ENCODE data around the gene SMG6. TPM values are rescaled to one million over a fixed set of nuclear protein-coding genes. Genes with fewer than 3 reads are reported as not detected.

The SMG6 gene
- total RNA-seq, 1 experiment from 2014 or later, result 28.6 TPM

- Histone ChIP-seq H3K23me2 (ENCODE audit: insufficient read length, low read depth, low read length, poor library complexity, severe bottlenecking) (no peaks in the 10 kb centered on the region), H3K4me1 (ENCODE audit: insufficient read depth, low read length) (no peaks in the 10 kb centered on the region), H4K5ac (ENCODE audit: insufficient read length, low read depth, low read length) (no peak overlapping the region), H2BK15ac (ENCODE audit: low read depth, low read length) (no peak overlapping the region), H2AK5ac (ENCODE audit: insufficient read length, low read length) (no peak overlapping the region), H3K9ac (ENCODE audit: extremely low read depth, insufficient read length, low read length) (no peak overlapping the region), H3K23ac (ENCODE audit: insufficient read length, low read depth, low read length) (no peak overlapping the region), H3K27ac (ENCODE audit: insufficient read length, low read depth, low read length) (no peak overlapping the region), H3T11ph (ENCODE audit: low read length) (no peak overlapping the region), H2BK120ac (ENCODE audit: low read depth, low read length, poor library complexity, severe bottlenecking) (no peak overlapping the region), H3K56ac (ENCODE audit: insufficient read length, low read depth, low read length) (no peak overlapping the region), H2BK12ac (ENCODE audit: insufficient read length, low read depth, low read length) (no peak overlapping the region), H2BK20ac (ENCODE audit: low read depth, low read length, poor library complexity, severe bottlenecking) (no peak overlapping the region), H3K4ac (ENCODE audit: low read depth, low read length) (no peak overlapping the region), H4K20me1 (ENCODE audit: control insufficient read depth, insufficient read depth, insufficient read length) (no peaks in the 10 kb centered on the region), H3K14ac (ENCODE audit: insufficient read depth, low read length) (no peak overlapping the region), H3K79me2 (ENCODE audit: insufficient read depth, low read length) (no peaks in the 10 kb centered on the region), H3K79me1 (ENCODE audit: insufficient read depth, low read depth, low read length, poor library complexity, severe bottlenecking) (no peaks in the 10 kb centered on the region), H4K91ac (ENCODE audit: insufficient read length, low read depth, low read length) (no peak overlapping the region), H2BK5ac (ENCODE audit: insufficient read length, low read length) (no peak overlapping the region), H3K4me2 (ENCODE audit: insufficient read depth, insufficient read length, low read length) (no peak overlapping the region), H4K8ac (replicated peaks; ENCODE audit: insufficient read length, low read depth, low read length) (no peak overlapping the region), H2AFZ (ENCODE audit: low read length) (no peak overlapping the region), H3K18ac (ENCODE audit: insufficient read length, low read depth, low read length) (no peak overlapping the region), H3K27me3 (ENCODE audit: insufficient read depth, low read length) (no peaks in the 10 kb centered on the region), H3K9me3 (ENCODE audit: control insufficient read depth, low read depth, low read length) (no peaks in the 10 kb centered on the region)
- Mint-ChIP-seq H3K27me3 (ENCODE audit: low read depth) (no peaks in the 10 kb centered on the region), H3K4me1 (peaks cover 2 to 8% of the 10 kb centered on the region in 2 experiments; a peak in 3 of 4 replicates), H3K9me3 (no peaks in the 10 kb centered on the region), H3K36me3 (ENCODE audit: insufficient read depth in 1 of 3, low read depth in 3 of 3) (peaks cover 8 to 30% (median 24%) of the 10 kb centered on the region in 3 experiments; a peak in 6 of 7 replicates), H3K4me3 (no peak overlapping the region), H3K27ac (peak overlapping the region in 1 of 3 experiments; percentile 58; a peak in 2 of 7 replicates)
- WGBS (ENCODE audit: extremely low coverage, insufficient read length, low lambda C conversion rate), result 100% methylated on average over 3 of the region's 13 CpGs
- DNase-seq, result no peak
- no peak for TF ChIP-seq CTCF (conservative IDR thresholded peaks at IDR 0.05)
Measured at GRCh38 chr17:2240541-2240940, 63.0 kb downstream of the SMG6 start.
